Neutrophil (primary cell): ENCODE measurements around the gene PMPCA.

ENCODE experiments used
- H3K27ac ChIP-seq: fragments of 200-600 bp; sonication (generic); 2 replicates; pipeline ENCODE4 v1.5.1; 2016; ENCODE audit warnings: mild to moderate bottlenecking, moderate library complexity
- H3K27me3 ChIP-seq: fragments of 200-600 bp; sonication (generic); 2 replicates; pipeline ENCODE4 v1.6.0; 2016; ENCODE audit warnings: mild to moderate bottlenecking
- H3K36me3 ChIP-seq: fragments of 200-600 bp; sonication (generic); 2 replicates; pipeline ENCODE4 v1.5.1; 2017
- H3K4me1 ChIP-seq, 2 experiments: fragments of 200-600 bp in 1 of 2; sonication (generic) in 1 of 2; 1 replicate in 1 of 2; 2 replicates in 1 of 2; pipeline versions ENCODE4 v1.5.1 to v1.6.1; 2013 to 2016; ENCODE audit warnings: low read depth in 1 of 2, low read length in 1 of 2, mild to moderate bottlenecking in 1 of 2, moderate library complexity in 1 of 2; ENCODE audit not compliant: control insufficient read depth in 1 of 2, insufficient read depth in 1 of 2
- H3K4me3 ChIP-seq, 2 experiments: fragments of 200-600 bp in 1 of 2; sonication (generic) in 1 of 2; 1 replicate in 1 of 2; 2 replicates in 1 of 2; pipeline ENCODE4 v1.5.1; 2013 to 2016; ENCODE audit warnings: low read depth in 1 of 2, low read length in 1 of 2, mild to moderate bottlenecking in 1 of 2, moderate library complexity in 1 of 2
- H3K9me3 ChIP-seq: fragments of 200-600 bp; sonication (generic); 2 replicates; pipeline ENCODE4 v1.5.1; 2016
- CTCF ChIP-seq: fragments of 200-600 bp; sonication (generic); IDR thresholded peaks from 2 replicates; pipeline ENCODE4 v1.5.1; 2016; ENCODE audit warnings: antibody characterized with exemption

The PMPCA gene

GRCh38 chr9:136363949-136364748 lies 46.3 kb upstream of the PMPCA start:
- Histone ChIP-seq H3K27me3 (no peaks in the 10 kb centered on the region), H3K27ac (peak overlapping the region; percentile 92), H3K9me3 (no peaks in the 10 kb centered on the region), H3K4me3 (peak overlapping the region; percentile 79 to 88), H3K4me1 (peaks cover 30 to 39% of the 10 kb centered on the region in 2 experiments), H3K36me3 (no peaks in the 10 kb centered on the region)
- TF ChIP-seq CTCF: no peak

- peak overlapping the region; percentile 84 for H3K27ac ChIP-seq
- H3K4me3 ChIP-seq: peak overlapping the region in 1 of 2 experiments; percentile 43
- no peaks in the 10 kb centered on the region for H3K27me3 ChIP-seq
- H3K9me3 ChIP-seq: no peaks in the 10 kb centered on the region
- H3K36me3 ChIP-seq: peaks cover 7% of the 10 kb centered on the region
- TF ChIP-seq CTCF: no peak
- H3K4me1 ChIP-seq: peaks cover 30 to 39% of the 10 kb centered on the region in 2 experiments
Measured at GRCh38 chr9:136364942-136365774, 45.3 kb upstream of the PMPCA start.

GRCh38 chr9:136365775-136366222 lies 44.7 kb upstream of the PMPCA start:
- H3K27me3 ChIP-seq: no peaks in the 10 kb centered on the region

GRCh38 chr9:136366826-136367225 lies 43.6 kb upstream of the PMPCA start:
- Histone ChIP-seq H3K4me3 (no peak overlapping the region), H3K27me3 (no peaks in the 10 kb centered on the region), H3K36me3 (peaks cover 19% of the 10 kb centered on the region), H3K27ac (peak overlapping the region; percentile 84), H3K9me3 (no peaks in the 10 kb centered on the region), H3K4me1 (peaks cover 30 to 39% of the 10 kb centered on the region in 2 experiments)
- no peak for TF ChIP-seq CTCF

More at GRCh38 chr9:136365775-136366222, 44.7 kb upstream of the PMPCA start:
- Histone ChIP-seq H3K27ac (peak overlapping the region; percentile 84), H3K36me3 (peaks cover 13% of the 10 kb centered on the region), H3K4me1 (peaks cover 30 to 39% of the 10 kb centered on the region in 2 experiments), H3K4me3 (peak overlapping the region in 1 of 2 experiments; percentile 43), H3K9me3 (no peaks in the 10 kb centered on the region)
- TF ChIP-seq CTCF: no peak

- no peak overlapping the region for H3K27ac ChIP-seq
- no peaks in the 10 kb centered on the region for H3K27me3 ChIP-seq
- TF ChIP-seq CTCF: no peak
- H3K36me3 ChIP-seq: peaks cover 19% of the 10 kb centered on the region
- no peaks in the 10 kb centered on the region for H3K9me3 ChIP-seq
- H3K4me1 ChIP-seq: peaks cover 35 to 46% of the 10 kb centered on the region in 2 experiments
- no peak overlapping the region for H3K4me3 ChIP-seq
Measured at GRCh38 chr9:136367296-136368145, 42.9 kb upstream of the PMPCA start.
